GM21723 (cell line): ENCODE data around the gene TBC1D22A.
"Not testable (repeated sequence)": the region's sequence is repeated elsewhere in the genome, so short reads cannot be mapped to it uniquely, and the experiment has no call there.

Experiments
- ATAC-seq: cut with Tn5 transposase; IDR thresholded peaks from one replicate; pipeline ENCODE4 v1.9.1; 2021; ENCODE audit warnings: mild to moderate bottlenecking, moderate library complexity; ENCODE audit not compliant: unreplicated experiment

TBC1D22A gene

GRCh38 chr22:47049078-47049624 is 286.7 kb downstream of the TBC1D22A start:
- no peak for ATAC-seq

- ATAC-seq, result not testable (repeated sequence)
These were observed 287.4 kb downstream of the TBC1D22A start for GRCh38 chr22:47049736-47050400.

GRCh38 chr22:47050401-47051051 is 288.1 kb downstream of the TBC1D22A start:
- ATAC-seq, result no peak

GRCh38 chr22:47051441-47052071 is 289.1 kb downstream of the TBC1D22A start:
- ATAC-seq, result no peak

GRCh38 chr22:47052236-47053012 is 290.0 kb downstream of the TBC1D22A start:
- ATAC-seq, result no peak

GRCh38 chr22:47053013-47053725 is 290.7 kb downstream of the TBC1D22A start:
- no peak for ATAC-seq

GRCh38 chr22:47053726-47054141 is 291.3 kb downstream of the TBC1D22A start:
- ATAC-seq, result no peak

GRCh38 chr22:47054231-47055072 is 292.0 kb downstream of the TBC1D22A start:
- no peak for ATAC-seq

GRCh38 chr22:47055073-47055355 is 292.6 kb downstream of the TBC1D22A start:
- ATAC-seq, result no peak

- ATAC-seq, result no peak
These were observed 293.0 kb downstream of the TBC1D22A start for GRCh38 chr22:47055461-47055860.

GRCh38 chr22:47055921-47056320 is 293.5 kb downstream of the TBC1D22A start:
- no peak for ATAC-seq

- ATAC-seq, result no peak
These were observed 293.9 kb downstream of the TBC1D22A start for GRCh38 chr22:47056361-47056760.

GRCh38 chr22:47056776-47057470 is 294.5 kb downstream of the TBC1D22A start:
- ATAC-seq, result no peak

GRCh38 chr22:47057916-47058585 is 295.6 kb downstream of the TBC1D22A start:
- ATAC-seq, result no peak

GRCh38 chr22:47059076-47059475 is 296.6 kb downstream of the TBC1D22A start:
- no peak for ATAC-seq

- ATAC-seq, result no peak
These were observed 297.3 kb downstream of the TBC1D22A start for GRCh38 chr22:47059701-47060161.

- ATAC-seq, result no peak
These were observed 298.3 kb downstream of the TBC1D22A start for GRCh38 chr22:47060718-47061117.

GRCh38 chr22:47061226-47061625 is 298.8 kb downstream of the TBC1D22A start:
- no peak for ATAC-seq
